K562 (cell line): ENCODE data around the gene CHURC1.

ENCODE experiments used
- BCLAF1 ChIP-seq, 2 experiments: fragments of 450-650 bp in 1 of 2; IDR thresholded peaks; 2 replicates each; pipeline ENCODE4 v1.6.1; 2011 to 2017; ENCODE audit warnings: low read depth in 2 of 2, antibody characterized with exemption in 1 of 2, borderline replicate concordance in 1 of 2, low read length in 1 of 2, mild to moderate bottlenecking in 1 of 2, mixed read lengths in 1 of 2; ENCODE audit not compliant: control insufficient read depth in 1 of 2
- POLR2AphosphoS5 ChIP-seq: IDR thresholded peaks from 2 replicates; pipeline ENCODE4 v1.6.1; 2011; ENCODE audit warnings: mild to moderate bottlenecking, low read depth, low read length, moderate library complexity; ENCODE audit not compliant: control insufficient read depth, insufficient read depth
- ZNF444 ChIP-seq: fragments of 250-450 bp; sonication (Bioruptor Pico); IDR thresholded peaks from 2 replicates; pipeline ENCODE4 v1.4.0; 2020; ENCODE audit warnings: mild to moderate bottlenecking, moderate library complexity

GRCh38 chr14:64966976-64967375 is 52.7 kb downstream of the CHURC1 start:
- TF ChIP-seq POLR2AphosphoS5 (no peak), BCLAF1 (IDR thresholded peaks at IDR 0.05; ENCODE audit: borderline replicate concordance in 1 of 2, control insufficient read depth in 1 of 2, low read depth in 2 of 2, low read length in 1 of 2) (no peak), ZNF444 (CRISPR knock-in tag) (no peak)
